ENCODE data around the gene EIF5. TPM values are rescaled to one million over a fixed set of nuclear protein-coding genes. Genes with fewer than 3 reads are reported as not detected.

Gene EIF5
- total RNA-seq, 3 donors from 2014 or later = 255 to 342 (median 314) TPM

DNA sequence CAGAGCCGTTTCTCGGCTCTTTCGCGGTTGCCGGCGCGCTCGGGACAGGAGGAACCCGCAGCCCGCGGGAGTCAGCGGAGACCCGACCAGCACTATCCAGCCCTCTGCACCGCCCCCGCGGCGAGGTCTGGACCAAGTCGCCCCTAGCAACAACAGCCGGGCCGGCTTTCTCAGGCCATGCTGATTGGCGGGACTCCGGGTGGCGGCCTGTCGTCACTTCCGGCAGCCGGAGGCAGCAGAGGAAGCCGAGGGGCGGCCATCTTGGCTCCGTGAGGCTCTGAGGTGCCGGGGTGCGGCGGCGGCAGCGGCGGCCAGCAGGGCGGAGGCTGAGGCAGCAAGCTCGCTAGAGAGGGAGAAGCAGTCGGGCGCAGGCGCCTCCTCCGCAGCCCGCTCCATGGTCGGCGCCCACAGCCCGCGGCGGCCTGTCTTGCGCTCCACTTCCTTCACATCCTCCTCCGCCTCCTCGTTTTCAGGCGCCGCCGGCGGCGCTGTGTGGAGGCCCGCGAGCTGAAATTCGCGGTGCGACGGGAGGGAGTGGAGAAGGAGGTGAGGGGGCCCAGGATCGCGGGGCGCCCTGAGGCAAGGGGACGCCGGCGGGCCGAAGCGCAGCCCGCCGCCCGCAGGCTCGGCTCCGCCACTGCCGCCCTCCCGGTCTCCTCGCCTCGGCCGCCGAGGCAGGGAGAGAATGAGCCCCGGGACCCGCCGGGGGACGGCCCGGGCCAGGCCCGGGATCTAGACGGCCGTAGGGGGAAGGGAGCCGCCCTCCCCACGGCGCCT, 51.3 kb downstream of the EIF5 start, which contains the start of gene MARK3:
TSS of gene MARK3 (plus strand) at position 264 of the 777 bp plus-strand sequence. CDS start 615 bp downstream, outside the sequence.
- TF ChIP-seq, protein P1, sequence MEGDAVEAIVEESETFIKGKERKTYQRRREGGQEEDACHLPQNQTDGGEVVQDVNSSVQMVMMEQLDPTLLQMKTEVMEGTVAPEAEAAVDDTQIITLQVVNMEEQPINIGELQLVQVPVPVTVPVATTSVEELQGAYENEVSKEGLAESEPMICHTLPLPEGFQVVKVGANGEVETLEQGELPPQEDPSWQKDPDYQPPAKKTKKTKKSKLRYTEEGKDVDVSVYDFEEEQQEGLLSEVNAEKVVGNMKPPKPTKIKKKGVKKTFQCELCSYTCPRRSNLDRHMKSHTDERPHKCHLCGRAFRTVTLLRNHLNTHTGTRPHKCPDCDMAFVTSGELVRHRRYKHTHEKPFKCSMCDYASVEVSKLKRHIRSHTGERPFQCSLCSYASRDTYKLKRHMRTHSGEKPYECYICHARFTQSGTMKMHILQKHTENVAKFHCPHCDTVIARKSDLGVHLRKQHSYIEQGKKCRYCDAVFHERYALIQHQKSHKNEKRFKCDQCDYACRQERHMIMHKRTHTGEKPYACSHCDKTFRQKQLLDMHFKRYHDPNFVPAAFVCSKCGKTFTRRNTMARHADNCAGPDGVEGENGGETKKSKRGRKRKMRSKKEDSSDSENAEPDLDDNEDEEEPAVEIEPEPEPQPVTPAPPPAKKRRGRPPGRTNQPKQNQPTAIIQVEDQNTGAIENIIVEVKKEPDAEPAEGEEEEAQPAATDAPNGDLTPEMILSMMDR (IDR thresholded peaks at IDR 0.05) = no peak
- H3K4me3 ChIP-seq = peak within 1 kb of the TSS; percentile 88

GRCh38 chr14:103385929-103386712, 52.1 kb downstream of the EIF5 start:
- DNase-seq = peak; percentile 46 to 68 (median 58)
- Histone ChIP-seq H3K4me1 (ENCODE audit: low read depth) (peaks cover 28% of the 10 kb centered on the region), H3K36me3 (ENCODE audit: low read depth) (no peaks in the 10 kb centered on the region), H3K9me3 (no peaks in the 10 kb centered on the region), H3K4me3 (peak overlapping the region; percentile 88)
- peak; percentile 40 for ATAC-seq
- TF ChIP-seq, protein P1 (IDR thresholded peaks at IDR 0.05) = no peak
- intact Hi-C loops (cut with DNase I, micrococcal nuclease) = no loop called here

More for the DNA sequence above, 51.3 kb downstream of the EIF5 start, which contains the start of gene MARK3:
- ATAC-seq (peak; percentile 97), DNase-seq (peak; percentile 96 to 98 (median 97))
- H3K36me3 ChIP-seq (ENCODE audit: low read depth) = no peaks in the 10 kb centered on the region
- no peaks in the 10 kb centered on the region for H3K9me3 ChIP-seq
- intact Hi-C loops (cut with DNase I, micrococcal nuclease) = no loop called here
- peaks cover 28% of the 10 kb centered on the region for H3K4me1 ChIP-seq (ENCODE audit: low read depth)

GRCh38 chr14:103386713-103387329, 52.8 kb downstream of the EIF5 start:
- no peak for DNase-seq
- Histone ChIP-seq H3K9me3 (no peaks in the 10 kb centered on the region), H3K36me3 (ENCODE audit: low read depth) (no peaks in the 10 kb centered on the region), H3K4me3 (no peak overlapping the region), H3K4me1 (ENCODE audit: low read depth) (peaks cover 29% of the 10 kb centered on the region)
- TF ChIP-seq, protein P1 (IDR thresholded peaks at IDR 0.05) = no peak
- no peak for ATAC-seq
- intact Hi-C loops (cut with DNase I, micrococcal nuclease) = no loop called here

GRCh38 chr14:103388664-103389063, 54.6 kb downstream of the EIF5 start:
- Histone ChIP-seq H3K4me3 (no peak overlapping the region), H3K4me1 (ENCODE audit: low read depth) (peaks cover 36% of the 10 kb centered on the region), H3K36me3 (ENCODE audit: low read depth) (no peaks in the 10 kb centered on the region), H3K9me3 (no peaks in the 10 kb centered on the region)
- intact Hi-C loops (cut with DNase I, micrococcal nuclease) = no loop called here
- DNase-seq (no peak), ATAC-seq (no peak)
- TF ChIP-seq, protein P1 (IDR thresholded peaks at IDR 0.05) = no peak

- Histone ChIP-seq H3K4me3 (no peak overlapping the region), H3K9me3 (no peaks in the 10 kb centered on the region), H3K4me1 (ENCODE audit: low read depth) (peaks cover 40% of the 10 kb centered on the region), H3K36me3 (ENCODE audit: low read depth) (no peaks in the 10 kb centered on the region)
- no peak for DNase-seq
- TF ChIP-seq, protein P1 (IDR thresholded peaks at IDR 0.05) = no peak
- no peak for ATAC-seq
- intact Hi-C loops (cut with DNase I, micrococcal nuclease) = no loop called here
These were observed 56.6 kb downstream of the EIF5 start for GRCh38 chr14:103390605-103391004.

Measured in mucosa of descending colon (tissue), 3 donors.